Hepatocyte (in vitro differentiated cells): ENCODE measurements around the gene ADGRD1. TPM values are rescaled to one million over a fixed set of nuclear protein-coding genes. Genes with fewer than 3 reads are reported as not detected.

Experiments used
- DNase-seq: peaks from one replicate; pipeline ENCODE4 v3.0.0-alpha.2; 2016; ENCODE audit warnings: low spot score
- H2AFZ ChIP-seq: fragments of 200-600 bp; sonication (generic); 2 replicates; pipeline ENCODE4 v1.6.0; 2016; ENCODE audit warnings: antibody characterized with exemption, mild to moderate bottlenecking
- H3K27ac ChIP-seq: fragments of 200-600 bp; sonication (generic); 2 replicates; pipeline ENCODE4 v1.5.1; 2016; ENCODE audit warnings: mild to moderate bottlenecking
- H3K27me3 ChIP-seq: fragments of 200-600 bp; sonication (generic); 2 replicates; pipeline ENCODE4 v1.6.1; 2016
- H3K36me3 ChIP-seq: fragments of 200-600 bp; sonication (generic); replicated peaks from 2 replicates; pipeline ENCODE4 v1.5.1; 2016; ENCODE audit warnings: low read depth; ENCODE audit not compliant: insufficient read depth
- H3K4me1 ChIP-seq: fragments of 200-600 bp; sonication (generic); 2 replicates; pipeline ENCODE4 v1.5.1; 2016; ENCODE audit warnings: mild to moderate bottlenecking, moderate library complexity; ENCODE audit not compliant: insufficient read depth
- H3K4me2 ChIP-seq: fragments of 200-600 bp; sonication (generic); 2 replicates; pipeline ENCODE4 v1.6.0; 2016
- H3K4me3 ChIP-seq: fragments of 200-600 bp; sonication (generic); 2 replicates; pipeline ENCODE4 v1.5.1; 2016; ENCODE audit warnings: mild to moderate bottlenecking
- H3K79me2 ChIP-seq: fragments of 200-600 bp; sonication (generic); 2 replicates; pipeline ENCODE4 v1.6.0; 2017; ENCODE audit warnings: mild to moderate bottlenecking
- H3K9me2 ChIP-seq: fragments of 200-600 bp; sonication (generic); replicated peaks from 2 replicates; pipeline ENCODE4 v1.6.0; 2017; ENCODE audit warnings: mild to moderate bottlenecking; ENCODE audit not compliant: insufficient read depth
- H3K9me3 ChIP-seq: fragments of 200-600 bp; sonication (generic); 2 replicates; pipeline ENCODE4 v1.5.1; 2016; ENCODE audit warnings: low read depth, mild to moderate bottlenecking
- H4K20me1 ChIP-seq: fragments of 200-600 bp; sonication (generic); 2 replicates; pipeline ENCODE4 v1.6.0; 2016; ENCODE audit warnings: mild to moderate bottlenecking; ENCODE audit not compliant: insufficient read depth, poor library complexity, severe bottlenecking
- EZH2 ChIP-seq: fragments of 200-600 bp; sonication (generic); IDR thresholded peaks from 2 replicates; pipeline ENCODE4 v1.6.1; 2016; ENCODE audit warnings: antibody characterized with exemption, mild to moderate bottlenecking, borderline replicate concordance
- EZH2phosphoT487 ChIP-seq: fragments of 200-600 bp; sonication (generic); IDR thresholded peaks from one replicate; pipeline ENCODE4 v1.6.1; 2018; ENCODE audit warnings: antibody characterized with exemption, mild to moderate bottlenecking, low read depth, moderate library complexity; ENCODE audit not compliant: unreplicated experiment, severe bottlenecking
- WGBS: methylation state at CpG from one replicate; pipeline ENCODE4 v1.1.6; 2016; ENCODE audit warnings: low lambda C conversion rate; ENCODE audit errors: missing lambda C conversion rate; 5-methylcytosine and 5-hydroxymethylcytosine counted together
- polyA plus RNA-seq: library from polyadenylated mRNA; unstranded; fragments of >200 nt; fragmentation: Nextera tagmentation; extraction: Ambion mirVana; gene quantifications from 2 replicates; pipeline ENCODE4 v1.2.1, GENCODE V29; 2016
- total RNA-seq: library from RNA; depleted of rRNA; stranded (reverse); fragments of >200 nt; gene quantifications from 2 replicates; pipeline ENCODE4 v1.2.3, GENCODE V29; 2014
- TF ChIP-seq, protein P1 (sequence below): fragments of 200-600 bp; sonication (generic); IDR thresholded peaks from 2 replicates; pipeline ENCODE4 v1.5.1; 2016; ENCODE audit warnings: antibody characterized with exemption, mild to moderate bottlenecking; ENCODE audit not compliant: poor library complexity

The ADGRD1 gene
- total and polyA plus RNA-seq, 2 experiments from 2014 or later: 18.1 to 18.5 TPM

DNA sequence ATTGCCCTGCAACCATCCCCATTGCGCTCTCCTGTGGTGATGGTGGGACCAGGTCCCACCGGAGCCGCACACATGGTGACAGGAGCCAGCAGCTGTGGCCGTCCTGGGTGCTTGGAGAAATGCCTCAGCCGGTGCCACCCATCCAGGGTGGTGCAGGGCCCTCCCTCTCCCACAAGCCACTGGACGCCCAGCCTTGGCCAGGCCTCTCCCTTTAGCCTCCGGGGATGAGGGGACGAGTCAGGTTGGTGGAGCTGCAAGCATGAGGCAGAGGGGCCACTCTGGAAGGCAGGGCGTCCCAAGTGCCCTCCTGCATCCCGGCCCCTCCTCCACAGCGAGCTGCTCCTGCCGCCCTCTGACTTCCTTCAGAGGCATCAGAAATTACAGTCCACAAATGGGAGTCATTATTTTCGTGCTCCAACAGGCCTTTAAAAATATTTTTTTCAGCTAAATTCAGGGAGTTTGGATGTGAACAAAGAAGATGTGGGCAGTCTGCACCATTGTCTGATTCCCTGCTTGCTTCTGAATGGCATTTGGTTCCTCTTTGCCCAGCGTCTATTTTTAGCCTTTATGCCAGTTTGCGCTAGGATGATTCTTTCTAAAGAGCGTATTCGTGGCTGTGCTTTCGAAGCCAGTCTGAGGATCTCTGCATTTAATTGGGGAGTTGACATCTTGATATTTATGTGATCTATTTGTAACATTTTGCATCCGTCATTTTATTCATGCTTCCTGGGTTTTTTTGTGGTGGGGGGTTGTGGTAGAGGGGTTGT is 189.4 kb downstream of the ADGRD1 start:
- Histone ChIP-seq H2AFZ (no peak overlapping the region), H3K9me2 (no peaks in the 10 kb centered on the region), H3K4me1 (no peaks in the 10 kb centered on the region), H3K36me3 (no peaks in the 10 kb centered on the region), H3K27ac (no peak overlapping the region), H4K20me1 (no peaks in the 10 kb centered on the region), H3K9me3 (no peaks in the 10 kb centered on the region), H3K27me3 (no peaks in the 10 kb centered on the region), H3K79me2 (no peaks in the 10 kb centered on the region), H3K4me3 (no peak overlapping the region), H3K4me2 (peak overlapping the region; percentile 16)
- TF ChIP-seq EZH2phosphoT487 (no peak), EZH2 (no peak)
- TF ChIP-seq, protein P1, sequence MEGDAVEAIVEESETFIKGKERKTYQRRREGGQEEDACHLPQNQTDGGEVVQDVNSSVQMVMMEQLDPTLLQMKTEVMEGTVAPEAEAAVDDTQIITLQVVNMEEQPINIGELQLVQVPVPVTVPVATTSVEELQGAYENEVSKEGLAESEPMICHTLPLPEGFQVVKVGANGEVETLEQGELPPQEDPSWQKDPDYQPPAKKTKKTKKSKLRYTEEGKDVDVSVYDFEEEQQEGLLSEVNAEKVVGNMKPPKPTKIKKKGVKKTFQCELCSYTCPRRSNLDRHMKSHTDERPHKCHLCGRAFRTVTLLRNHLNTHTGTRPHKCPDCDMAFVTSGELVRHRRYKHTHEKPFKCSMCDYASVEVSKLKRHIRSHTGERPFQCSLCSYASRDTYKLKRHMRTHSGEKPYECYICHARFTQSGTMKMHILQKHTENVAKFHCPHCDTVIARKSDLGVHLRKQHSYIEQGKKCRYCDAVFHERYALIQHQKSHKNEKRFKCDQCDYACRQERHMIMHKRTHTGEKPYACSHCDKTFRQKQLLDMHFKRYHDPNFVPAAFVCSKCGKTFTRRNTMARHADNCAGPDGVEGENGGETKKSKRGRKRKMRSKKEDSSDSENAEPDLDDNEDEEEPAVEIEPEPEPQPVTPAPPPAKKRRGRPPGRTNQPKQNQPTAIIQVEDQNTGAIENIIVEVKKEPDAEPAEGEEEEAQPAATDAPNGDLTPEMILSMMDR: no peak
- DNase-seq: no peak
- WGBS: 76% methylated on average over 16 of the region's 19 CpGs

DNA sequence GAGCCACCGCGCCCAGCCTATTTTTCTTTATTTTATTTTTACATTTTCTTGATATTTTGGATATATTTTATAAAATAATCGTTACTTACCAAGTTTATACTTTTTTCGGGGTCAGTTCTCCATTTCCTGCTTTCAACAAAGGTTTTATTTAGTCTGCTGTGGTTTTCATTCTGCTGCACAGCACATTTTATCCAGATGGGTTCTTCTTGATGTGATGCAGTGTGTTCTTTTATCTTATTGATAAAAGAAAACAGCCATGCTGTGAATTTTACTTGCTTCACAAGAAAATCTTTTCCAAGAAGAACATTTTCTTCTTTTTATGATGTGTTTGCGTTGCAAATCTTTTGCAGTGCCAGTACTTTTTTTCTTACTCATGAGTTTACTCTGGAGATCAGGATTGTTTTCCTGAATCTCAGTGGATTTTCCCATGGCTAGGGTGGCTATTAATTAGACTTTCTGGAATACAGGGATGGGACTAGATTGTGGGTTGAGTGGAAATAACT is 192.5 kb downstream of the ADGRD1 start:
- H2AFZ ChIP-seq: no peak overlapping the region
- WGBS: 77% methylated on average over 5 of the region's 5 CpGs
- H3K27me3 ChIP-seq: no peaks in the 10 kb centered on the region
- no peaks in the 10 kb centered on the region for H3K36me3 ChIP-seq
- no peaks in the 10 kb centered on the region for H3K4me1 ChIP-seq
- no peak overlapping the region for H3K4me2 ChIP-seq
- no peaks in the 10 kb centered on the region for H4K20me1 ChIP-seq
- H3K27ac ChIP-seq: no peak overlapping the region
- H3K79me2 ChIP-seq: no peaks in the 10 kb centered on the region
- no peaks in the 10 kb centered on the region for H3K9me3 ChIP-seq
- no peaks in the 10 kb centered on the region for H3K9me2 ChIP-seq
- no peak overlapping the region for H3K4me3 ChIP-seq
- DNase-seq: no peak
- TF ChIP-seq, protein P1: no peak
- no peak for TF ChIP-seq EZH2
- no peak for TF ChIP-seq EZH2phosphoT487

DNA sequence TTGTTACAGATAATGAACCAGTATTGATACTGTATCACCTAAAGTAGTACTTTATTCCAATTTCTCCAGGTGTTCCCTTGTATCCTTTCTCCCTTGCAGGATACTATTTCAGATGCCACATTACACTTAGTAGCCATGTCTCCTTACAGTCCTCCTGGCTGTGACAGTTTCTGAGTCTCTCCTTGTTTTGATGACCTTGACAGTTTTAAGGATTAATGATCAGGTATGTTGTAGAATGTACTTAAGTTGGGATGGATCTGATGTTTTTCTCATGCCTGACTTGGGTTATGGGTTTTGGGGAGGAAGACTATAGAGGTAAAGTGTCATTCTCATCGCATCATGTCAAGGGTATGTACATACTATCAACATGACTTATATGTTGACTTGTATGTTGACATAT is 193.6 kb downstream of the ADGRD1 start:
- H4K20me1 ChIP-seq: no peaks in the 10 kb centered on the region
- H3K79me2 ChIP-seq: no peaks in the 10 kb centered on the region
- no peak for DNase-seq
- WGBS: 97% methylated on average over 1 of the region's 1 CpG
- H3K9me2 ChIP-seq: no peaks in the 10 kb centered on the region
- no peak overlapping the region for H2AFZ ChIP-seq
- H3K4me1 ChIP-seq: no peaks in the 10 kb centered on the region
- no peaks in the 10 kb centered on the region for H3K36me3 ChIP-seq
- H3K27ac ChIP-seq: no peak overlapping the region
- H3K27me3 ChIP-seq: peaks cover 5% of the 10 kb centered on the region
- no peak overlapping the region for H3K4me3 ChIP-seq
- no peak overlapping the region for H3K4me2 ChIP-seq
- TF ChIP-seq, protein P1: no peak
- TF ChIP-seq EZH2 (no peak), EZH2phosphoT487 (no peak)
- H3K9me3 ChIP-seq: no peaks in the 10 kb centered on the region
